Glutamatergic neuron (in vitro differentiated cells): ENCODE results near the gene SIRT7. TPM values are rescaled to one million over a fixed set of nuclear protein-coding genes. Genes with fewer than 3 reads are reported as not detected.

Source experiments
- DNase-seq: peaks from one replicate; pipeline ENCODE4 v3.0.0; 2022
- H3K27ac Mint-ChIP-seq: one replicate; pipeline ENCODE4 v1.8.0; 2020; ENCODE audit warnings: mild to moderate bottlenecking, mixed read lengths, inconsistent platforms; ENCODE audit not compliant: unreplicated experiment
- H3K27me3 Mint-ChIP-seq: one replicate; pipeline ENCODE4 v1.8.0; 2020; ENCODE audit warnings: mild to moderate bottlenecking, moderate library complexity, mixed read lengths, inconsistent platforms; ENCODE audit not compliant: unreplicated experiment
- H3K36me3 Mint-ChIP-seq: one replicate; pipeline ENCODE4 v1.8.0; 2020; ENCODE audit warnings: mild to moderate bottlenecking, mixed read lengths, inconsistent platforms; ENCODE audit not compliant: unreplicated experiment
- H3K4me1 Mint-ChIP-seq: one replicate; pipeline ENCODE4 v1.8.0; 2020; ENCODE audit warnings: mild to moderate bottlenecking, low read depth, mixed read lengths, inconsistent platforms; ENCODE audit not compliant: unreplicated experiment
- H3K4me3 Mint-ChIP-seq: one replicate; pipeline ENCODE4 v1.8.0; 2020; ENCODE audit warnings: mild to moderate bottlenecking, mixed read lengths, inconsistent platforms; ENCODE audit not compliant: unreplicated experiment
- H3K9me3 Mint-ChIP-seq: one replicate; pipeline ENCODE4 v1.8.0; 2020; ENCODE audit warnings: mild to moderate bottlenecking, moderate library complexity, mixed read lengths, inconsistent platforms; ENCODE audit not compliant: unreplicated experiment
- CTCF ChIP-seq: fragments of 200-600 bp; sonication (generic); IDR thresholded peaks from one replicate; pipeline ENCODE4 v1.5.0; 2021; ENCODE audit not compliant: partially characterized antibody, unreplicated experiment
- total RNA-seq: library from RNA; stranded (reverse); fragmentation: NEBNext Ultra II Directional; extraction: Animal tissue kit (Norgen Biotek cat#: 25700); gene quantifications from one replicate; pipeline ENCODE4 v1.2.1, GENCODE V29; 2021; ENCODE audit not compliant: unreplicated experiment

Gene SIRT7
- total RNA-seq, 1 donor from 2014 or later = 38.7 TPM

- TF ChIP-seq CTCF = no peak
- H3K4me3 Mint-ChIP-seq = peak within 1 kb of the TSS; percentile 92
- H3K4me1 Mint-ChIP-seq = peaks cover 3% of the 10 kb centered on the region
- peaks cover 5% of the 10 kb centered on the region for H3K27me3 Mint-ChIP-seq
- no peak for DNase-seq
- no peaks in the 10 kb centered on the region for H3K36me3 Mint-ChIP-seq
- H3K9me3 Mint-ChIP-seq = peaks cover 7% of the 10 kb centered on the region
- H3K27ac Mint-ChIP-seq = peak within 1 kb of the TSS; percentile 88
Observed at GRCh38 chr17:81870981-81871386, 47.0 kb downstream of the SIRT7 start, which contains the start of gene ARHGDIA. TSS of gene ARHGDIA (minus strand) at chr17:81871337. CDS start at chr17:81869930, 1,407 bp downstream.

- no peak for DNase-seq
Observed at GRCh38 chr17:81870131-81870980, 47.6 kb downstream of the SIRT7 start.

GRCh38 chr17:81869221-81870130, 48.5 kb downstream of the SIRT7 start:
- peaks cover 3% of the 10 kb centered on the region for H3K4me1 Mint-ChIP-seq
- peaks cover 7% of the 10 kb centered on the region for H3K27me3 Mint-ChIP-seq
- peaks cover 12% of the 10 kb centered on the region for H3K9me3 Mint-ChIP-seq
- peak; percentile 82 for DNase-seq
- H3K27ac Mint-ChIP-seq = peak overlapping the region; percentile 88
- peak overlapping the region; percentile 92 for H3K4me3 Mint-ChIP-seq
- H3K36me3 Mint-ChIP-seq = no peaks in the 10 kb centered on the region
- peak; percentile 100 for TF ChIP-seq CTCF

More at GRCh38 chr17:81870131-81870980, 47.6 kb downstream of the SIRT7 start:
- peak overlapping the region; percentile 88 for H3K27ac Mint-ChIP-seq
- H3K27me3 Mint-ChIP-seq = peaks cover 6% of the 10 kb centered on the region
- no peaks in the 10 kb centered on the region for H3K36me3 Mint-ChIP-seq
- peak overlapping the region; percentile 92 for H3K4me3 Mint-ChIP-seq
- TF ChIP-seq CTCF = no peak
- peaks cover 11% of the 10 kb centered on the region for H3K9me3 Mint-ChIP-seq
- peaks cover 3% of the 10 kb centered on the region for H3K4me1 Mint-ChIP-seq

GRCh38 chr17:81868674-81869220, 49.2 kb downstream of the SIRT7 start:
- TF ChIP-seq CTCF = no peak
- no peak for DNase-seq
- Mint-ChIP-seq H3K4me3 (no peak overlapping the region), H3K4me1 (peaks cover 3% of the 10 kb centered on the region), H3K27me3 (peaks cover 7% of the 10 kb centered on the region), H3K36me3 (no peaks in the 10 kb centered on the region), H3K27ac (no peak overlapping the region), H3K9me3 (peaks cover 12% of the 10 kb centered on the region)
